OCI-M2 (cell line): ENCODE results near the gene TOE1.
"Not testable (repeated sequence)": the region's sequence is repeated elsewhere in the genome, so short reads cannot be mapped to it uniquely, and the experiment has no call there.

Experiments
- DNase-seq: peaks from one replicate; lab custom pipeline; 2025; ENCODE audit not compliant: unreplicated experiment; lab: John Stamatoyannopoulos, UW

The TOE1 gene

GRCh38 chr1:45354838-45355237, 14.9 kb downstream of the TOE1 start:
- no peak for DNase-seq

DNA sequence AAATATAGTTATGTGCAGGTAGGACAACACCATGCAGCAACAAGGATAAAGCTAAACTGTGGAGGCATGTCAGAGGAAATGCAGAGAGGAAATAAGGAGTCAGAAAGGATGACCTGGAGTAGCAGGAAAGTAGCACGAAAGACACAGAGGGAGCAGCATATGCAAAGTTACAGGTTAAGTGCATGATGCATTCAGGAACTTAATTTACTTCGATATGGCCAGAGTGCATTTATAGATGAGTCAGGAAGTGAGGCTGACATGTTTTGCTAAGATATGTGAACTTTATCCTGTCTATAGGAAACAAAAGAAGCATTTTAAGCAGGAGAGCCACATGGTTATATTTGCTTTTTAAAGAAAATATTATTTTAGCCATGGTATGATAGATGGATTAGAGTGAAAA, 15.7 kb downstream of the TOE1 start:
- DNase-seq = no peak

DNA sequence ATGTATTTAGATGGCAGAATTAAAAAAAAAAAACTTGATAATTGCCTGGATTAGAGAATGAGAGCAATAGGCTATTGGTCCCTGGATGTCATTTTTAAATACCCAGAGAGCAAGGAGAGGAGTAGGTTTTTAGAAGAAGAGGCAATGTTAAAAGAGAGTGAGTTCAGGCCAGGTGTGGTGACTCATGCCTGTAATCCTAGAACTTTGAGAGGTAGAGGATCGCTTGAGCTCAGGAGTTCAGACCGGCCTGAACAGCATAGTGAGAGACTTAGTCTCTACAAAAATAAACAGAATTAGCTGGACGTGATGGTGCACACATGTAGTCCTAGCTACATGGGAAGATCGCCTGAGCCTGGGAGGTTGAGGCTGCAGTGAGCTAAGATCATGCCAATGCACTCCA, 16.2 kb downstream of the TOE1 start:
- no peak for DNase-seq

GRCh38 chr1:45359882-45360513, 20.0 kb downstream of the TOE1 start:
- DNase-seq = no peak

GRCh38 chr1:45360981-45361380, 21.0 kb downstream of the TOE1 start:
- not testable (repeated sequence) for DNase-seq

DNA sequence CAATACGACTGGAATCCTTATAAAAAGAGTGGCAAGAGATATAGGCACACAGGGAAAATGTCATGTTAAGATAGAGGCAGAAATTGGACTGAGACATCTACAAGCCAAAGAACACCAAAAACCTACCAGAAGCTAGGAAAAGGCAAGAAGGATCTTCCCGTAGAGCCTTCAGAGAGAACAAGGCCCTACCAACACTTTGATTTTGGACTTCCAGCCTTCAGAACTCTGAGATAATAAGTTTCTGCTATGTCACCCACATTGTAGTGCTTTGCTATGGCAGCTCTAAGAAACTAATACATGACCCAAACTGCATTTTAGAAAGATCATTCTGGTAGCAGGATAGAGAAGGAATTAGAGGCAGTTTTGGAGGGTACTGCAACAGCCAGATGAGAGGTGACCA, 24.3 kb downstream of the TOE1 start:
- DNase-seq = no peak

DNA sequence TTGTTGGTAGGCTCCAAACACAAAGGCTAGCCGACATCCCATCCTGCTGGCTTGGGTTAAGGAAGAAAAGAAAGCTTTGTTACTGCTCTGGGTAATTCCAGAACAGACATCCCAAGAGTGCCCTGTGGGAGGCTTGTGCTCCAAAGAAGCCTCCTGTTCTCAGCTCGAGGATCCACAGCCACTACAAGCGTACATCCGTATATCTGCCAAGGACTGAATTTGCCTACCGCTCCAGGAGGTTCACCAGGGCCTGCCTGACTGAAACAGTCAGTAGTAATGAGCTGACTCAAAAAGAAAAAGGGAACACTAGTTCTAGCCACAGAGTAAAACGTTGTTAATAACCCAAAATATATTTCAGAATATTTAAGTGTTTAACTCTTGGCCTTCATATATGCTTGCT, 25.1 kb downstream of the TOE1 start:
- no peak for DNase-seq

- no peak for DNase-seq
Measured at GRCh38 chr1:45370575-45370974, 30.6 kb downstream of the TOE1 start.

DNA sequence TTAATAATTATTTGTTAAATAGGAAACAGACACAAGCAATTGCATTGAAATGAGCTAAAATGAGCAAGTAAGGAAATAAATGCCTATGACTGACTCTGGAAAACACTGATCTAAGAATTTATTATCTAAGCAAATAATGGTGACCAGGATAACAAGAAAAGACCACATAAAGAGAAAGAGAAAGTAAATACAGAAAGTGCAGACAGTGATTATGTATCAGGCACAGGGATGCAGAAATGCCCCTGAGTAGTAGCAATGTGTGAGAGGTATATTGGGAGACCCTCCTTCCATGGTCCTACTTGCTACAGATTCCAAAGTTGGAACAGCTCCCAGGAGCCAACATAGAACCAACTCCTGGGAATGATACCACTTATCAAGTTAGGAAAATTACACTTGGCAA, 33.6 kb downstream of the TOE1 start:
- no peak for DNase-seq

- DNase-seq = no peak
Measured at GRCh38 chr1:45375104-45376090, 35.4 kb downstream of the TOE1 start.

DNA sequence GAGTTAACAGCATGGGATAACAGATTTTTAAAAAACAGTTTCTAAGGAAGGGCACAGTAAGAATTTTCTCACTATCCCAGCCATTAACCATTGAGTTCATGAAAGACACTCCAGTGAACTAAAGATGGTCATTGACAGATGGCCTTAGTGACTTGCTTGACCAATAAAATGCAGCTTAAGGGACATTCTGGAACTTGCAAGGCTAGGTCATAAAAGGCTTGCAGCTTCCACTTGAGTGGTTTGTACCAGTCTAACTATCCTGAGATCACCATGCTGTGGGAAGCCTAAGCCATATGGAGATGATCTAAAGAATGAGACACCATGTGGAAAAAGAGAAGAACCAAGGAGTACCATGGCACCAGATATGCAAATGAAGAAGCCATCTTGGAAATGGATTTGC, 38.2 kb downstream of the TOE1 start:
- no peak for DNase-seq

DNA sequence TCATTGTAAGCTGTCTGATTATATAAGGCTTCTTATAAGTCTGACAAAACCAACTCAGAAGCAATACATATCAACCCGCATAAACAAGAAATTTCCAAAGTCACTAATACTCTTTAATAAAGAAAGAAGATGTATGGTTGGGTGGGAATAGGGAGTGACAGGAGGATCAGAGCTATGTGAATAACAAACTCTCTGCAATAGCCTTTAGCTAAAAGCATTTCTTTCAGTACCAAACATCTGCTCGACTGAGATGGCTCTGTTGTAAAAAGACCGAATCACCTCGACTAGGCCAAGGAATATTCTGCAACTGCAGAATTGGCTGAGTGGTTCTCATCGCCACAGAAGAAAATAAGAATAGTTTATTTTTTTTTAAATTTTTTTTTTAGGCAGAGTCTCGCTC, 39.6 kb downstream of the TOE1 start:
- no peak for DNase-seq

GRCh38 chr1:45380125-45380524, 40.2 kb downstream of the TOE1 start:
- DNase-seq = no peak

GRCh38 chr1:45380730-45381129, 40.8 kb downstream of the TOE1 start:
- no peak for DNase-seq

DNA sequence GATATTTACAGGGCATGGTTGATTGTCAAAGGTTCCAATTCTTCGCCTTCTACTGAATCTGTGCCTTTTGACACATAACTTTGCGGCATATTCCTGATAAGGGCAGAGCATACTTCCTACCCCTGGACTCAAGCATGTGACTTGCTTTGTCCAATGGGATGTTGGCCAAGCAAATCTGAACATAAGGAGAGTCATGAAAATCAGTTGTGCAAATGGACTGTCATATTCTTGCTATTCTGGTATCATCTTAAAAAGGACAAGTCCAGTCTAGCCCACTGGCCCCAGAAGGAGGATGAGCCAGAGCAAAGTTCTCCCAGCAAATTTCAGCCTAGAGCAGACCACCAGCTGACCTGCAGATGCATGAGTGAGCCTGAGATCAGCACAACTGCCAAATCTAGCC, 41.3 kb downstream of the TOE1 start:
- no peak for DNase-seq

DNA sequence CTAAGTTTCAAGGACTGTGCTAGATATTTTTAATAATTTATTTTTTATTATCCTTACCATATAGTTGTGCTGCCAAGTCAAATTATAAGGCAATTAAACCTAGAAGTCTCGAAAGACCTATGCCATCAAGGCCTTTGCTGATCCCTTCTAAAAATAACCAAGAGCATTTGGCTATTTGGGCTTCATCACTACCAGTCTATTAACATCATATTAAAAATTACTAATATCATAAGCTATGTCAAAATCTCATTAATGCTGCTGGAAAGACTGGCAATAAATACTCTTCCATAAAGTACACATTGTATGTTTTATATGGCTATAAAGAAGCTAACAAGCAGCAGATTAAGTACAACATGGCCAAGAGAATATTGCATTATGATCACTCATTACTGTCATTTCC, 43.2 kb downstream of the TOE1 start:
- no peak for DNase-seq

DNA sequence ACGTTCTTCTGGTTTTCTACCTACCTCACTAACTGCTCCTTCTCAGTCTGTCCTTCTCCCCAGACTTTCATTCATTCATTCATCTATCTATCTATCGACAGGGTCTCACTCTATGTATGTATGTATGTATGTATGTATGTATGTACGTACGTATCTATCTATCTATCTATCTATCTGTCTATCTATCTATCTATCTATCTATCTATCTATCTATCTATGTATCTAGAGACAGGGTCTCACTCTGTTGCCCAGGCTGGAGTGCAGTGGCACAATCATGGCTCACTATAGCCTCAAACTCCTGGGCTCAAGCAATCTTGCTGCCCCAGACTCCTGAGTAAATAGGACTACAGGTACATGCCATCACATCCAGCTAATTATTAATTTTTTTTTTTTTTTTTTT, 44.2 kb downstream of the TOE1 start:
- not testable (repeated sequence) for DNase-seq

DNA sequence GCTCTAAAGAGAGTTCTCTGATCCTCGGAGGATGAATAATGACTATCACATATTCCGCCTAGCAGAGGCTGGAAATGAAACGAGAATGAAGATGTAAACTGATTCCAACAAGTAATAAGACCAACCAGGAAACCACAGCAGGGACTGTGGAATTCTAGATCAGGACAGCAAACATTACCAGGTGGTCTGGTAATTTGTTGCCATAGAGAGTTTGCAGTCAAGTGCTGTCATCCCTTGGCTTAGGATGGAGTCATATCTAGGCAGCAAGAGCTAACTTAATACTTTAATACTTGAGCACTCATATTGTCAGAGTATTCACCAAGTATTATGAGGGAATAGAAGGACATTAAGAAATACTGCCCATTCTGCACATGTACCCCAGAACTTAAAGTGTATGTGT, 45.3 kb downstream of the TOE1 start:
- no peak for DNase-seq

GRCh38 chr1:45386219-45386618, 46.2 kb downstream of the TOE1 start:
- no peak for DNase-seq
